Glomerular visceral epithelial cell (primary cell): ENCODE measurements around the gene FTO.
A peak's percentile ranks its signal among the peaks of the same experiment; 100 is the strongest.

ENCODE experiments used
- DNase-seq: peaks from one replicate; pipeline ENCODE4 v3.0.0-alpha.2; 2016; ENCODE audit errors: extremely low spot score

The FTO gene

GRCh38 chr16:53964145-53964790 is 260.3 kb downstream of the FTO start:
- DNase-seq, result no peak

- no peak for DNase-seq
These were observed 263.0 kb downstream of the FTO start for GRCh38 chr16:53966821-53967571.

GRCh38 chr16:53967572-53967971 is 263.6 kb downstream of the FTO start:
- DNase-seq, result no peak

- DNase-seq, result no peak
These were observed 264.5 kb downstream of the FTO start for GRCh38 chr16:53968454-53968853.

- no peak for DNase-seq
These were observed 264.9 kb downstream of the FTO start for GRCh38 chr16:53968896-53969295.

GRCh38 chr16:53971616-53972015 is 267.7 kb downstream of the FTO start:
- no peak for DNase-seq

GRCh38 chr16:53973021-53973420 is 269.1 kb downstream of the FTO start:
- DNase-seq, result no peak

GRCh38 chr16:53974484-53975080 is 270.6 kb downstream of the FTO start:
- DNase-seq, result no peak

- DNase-seq, result no peak
These were observed 276.7 kb downstream of the FTO start for GRCh38 chr16:53980675-53981074.

- DNase-seq, result no peak
These were observed 278.7 kb downstream of the FTO start for GRCh38 chr16:53982631-53983042.

- no peak for DNase-seq
These were observed 281.0 kb downstream of the FTO start for GRCh38 chr16:53984936-53985335.

GRCh38 chr16:53985861-53986260 is 281.9 kb downstream of the FTO start:
- DNase-seq, result no peak

GRCh38 chr16:53986793-53987192 is 282.8 kb downstream of the FTO start:
- DNase-seq, result no peak

GRCh38 chr16:53988136-53988535 is 284.2 kb downstream of the FTO start:
- DNase-seq, result no peak

GRCh38 chr16:53989597-53989996 is 285.6 kb downstream of the FTO start:
- DNase-seq, result no peak

GRCh38 chr16:53991754-53992378 is 287.9 kb downstream of the FTO start:
- DNase-seq, result peak; percentile 15

- no peak for DNase-seq
These were observed 291.4 kb downstream of the FTO start for GRCh38 chr16:53995378-53995777.

GRCh38 chr16:53996961-53997360 is 293.0 kb downstream of the FTO start:
- no peak for DNase-seq

GRCh38 chr16:53998024-53998810 is 294.3 kb downstream of the FTO start:
- no peak for DNase-seq

GRCh38 chr16:53998966-53999522 is 295.1 kb downstream of the FTO start:
- no peak for DNase-seq

- no peak for DNase-seq
These were observed 295.9 kb downstream of the FTO start for GRCh38 chr16:53999841-54000240.

- no peak for DNase-seq
These were observed 296.4 kb downstream of the FTO start for GRCh38 chr16:54000361-54000760.
